Liver (tissue), 9 donors: ENCODE results near the gene GABRD. TPM values are rescaled to one million over a fixed set of nuclear protein-coding genes. Genes with fewer than 3 reads are reported as not detected.

Experiments
- DNase-seq: peaks from one replicate; pipeline ENCODE4 v3.0.0-alpha.2; 2017; ENCODE audit warnings: low spot score
- H3K27ac ChIP-seq, 2 donors: one replicate each; pipeline ENCODE4 v1.7.0; 2013; ENCODE audit warnings: inconsistent platforms in 2 of 2, low read length in 2 of 2, control low read depth in 1 of 2, low read depth in 1 of 2, mild to moderate bottlenecking in 1 of 2
- H3K27me3 ChIP-seq, 4 donors: one replicate each; pipeline versions ENCODE4 v1.6.1 to v1.7.0; 2013; ENCODE audit warnings: low read length in 3 of 4, inconsistent platforms in 1 of 4, mild to moderate bottlenecking in 1 of 4, moderate library complexity in 1 of 4; ENCODE audit not compliant: control insufficient read depth in 4 of 4, insufficient read depth in 4 of 4
- H3K36me3 ChIP-seq, 4 donors: one replicate each; pipeline versions ENCODE4 v1.6.1 to v1.7.0; 2013; ENCODE audit warnings: low read length in 3 of 4, mild to moderate bottlenecking in 3 of 4, low read depth in 1 of 4, moderate library complexity in 1 of 4; ENCODE audit not compliant: control insufficient read depth in 4 of 4, insufficient read depth in 3 of 4
- H3K4me1 ChIP-seq, 4 donors: one replicate each; pipeline versions ENCODE4 v1.6.1 to v1.7.0; 2013; ENCODE audit warnings: low read length in 3 of 4, mild to moderate bottlenecking in 3 of 4, moderate library complexity in 1 of 4; ENCODE audit not compliant: control insufficient read depth in 4 of 4, insufficient read depth in 4 of 4
- H3K4me3 ChIP-seq, 3 donors: one replicate each; pipeline versions ENCODE4 v1.6.1 to v1.7.0; 2013; ENCODE audit warnings: low read length in 3 of 3, control low read depth in 1 of 3, low read depth in 1 of 3, mild to moderate bottlenecking in 1 of 3
- H3K9ac ChIP-seq, 2 donors: one replicate each; pipeline ENCODE4 v1.7.0; 2013; ENCODE audit warnings: low read length in 2 of 2, mild to moderate bottlenecking in 2 of 2, moderate library complexity in 2 of 2, control low read depth in 1 of 2, low read depth in 1 of 2
- H3K9me3 ChIP-seq, 4 donors: one replicate each; pipeline versions ENCODE4 v1.6.1 to v1.7.0; 2013; ENCODE audit warnings: low read length in 3 of 4; ENCODE audit not compliant: control insufficient read depth in 4 of 4
- EGR1 ChIP-seq, 2 donors: IDR thresholded peaks; 2 replicates each; pipeline ENCODE4 v1.6.1; 2016 to 2018; ENCODE audit warnings: antibody characterized with exemption in 2 of 2, low read depth in 2 of 2
- FOXA1 ChIP-seq: IDR thresholded peaks from 2 replicates; pipeline ENCODE4 v1.6.1; 2016; ENCODE audit warnings: antibody characterized with exemption
- FOXA2 ChIP-seq: IDR thresholded peaks from 2 replicates; pipeline ENCODE4 v1.6.1; 2016; ENCODE audit warnings: antibody characterized with exemption
- JUND ChIP-seq, 2 donors: IDR thresholded peaks; 2 replicates each; pipeline ENCODE4 v1.6.1; 2016; ENCODE audit warnings: antibody characterized with exemption in 2 of 2
- RAD21 ChIP-seq, 2 donors: IDR thresholded peaks; 2 replicates each; pipeline ENCODE4 v1.6.1; 2016; ENCODE audit warnings: antibody characterized with exemption in 2 of 2, mild to moderate bottlenecking in 2 of 2
- RXRA ChIP-seq, 2 donors: IDR thresholded peaks; 2 replicates each; pipeline ENCODE4 v1.6.1; 2017 to 2018; ENCODE audit warnings: antibody characterized with exemption in 2 of 2, mild to moderate bottlenecking in 1 of 2
- TAF1 ChIP-seq: conservative IDR thresholded peaks from 2 replicates; pipeline ENCODE4 v1.6.1; 2016; ENCODE audit warnings: antibody characterized with exemption, mild to moderate bottlenecking
- YY1 ChIP-seq: IDR thresholded peaks from 2 replicates; pipeline ENCODE4 v1.6.1; 2016; ENCODE audit warnings: antibody characterized with exemption, mild to moderate bottlenecking
- WGBS: extraction: QIAGEN DNeasy Blood & Tissue Kit; methylation state at CpG from one replicate; pipeline ENCODE4 v1.1.7; 2013; 5-methylcytosine and 5-hydroxymethylcytosine counted together
- polyA plus RNA-seq, 2 donors: library from polyadenylated mRNA; stranded (reverse) in 1 of 2; unstranded in 1 of 2; fragments of 200-250 nt in 1 of 2; fragments of >200 nt in 1 of 2; fragmentation: Nextera tagmentation in 1 of 2; extraction: Ambion mirVana in 1 of 2; gene quantifications; one replicate each; pipeline versions ENCODE4 v1.2.1 to v1.2.3, GENCODE V29; 2013 to 2015
- total RNA-seq, 2 donors: library from RNA; depleted of rRNA; stranded (reverse); fragments of >200 nt; gene quantifications; one replicate each; pipeline ENCODE4 v1.2.3, GENCODE V29; 2014
- TF ChIP-seq, protein P1 (sequence below): IDR thresholded peaks from 2 replicates; pipeline ENCODE4 v1.6.1; 2016; ENCODE audit warnings: antibody characterized with exemption
- TF ChIP-seq, protein P2 (sequence below): IDR thresholded peaks from 2 replicates; pipeline ENCODE4 v1.6.1; 2016; ENCODE audit warnings: antibody characterized with exemption, mild to moderate bottlenecking
- TF ChIP-seq, protein P3 (sequence below): IDR thresholded peaks from 2 replicates; pipeline ENCODE4 v1.6.1; 2016; ENCODE audit warnings: antibody characterized with exemption
- donor health status: healthy.
- donor health status: healthy.
- donor health status: healthy.
- donor health status: healthy.
- donor health status: healthy.

The GABRD gene
- total and polyA plus RNA-seq, 4 donors, result 0.29 TPM; not detected in 3

DNA sequence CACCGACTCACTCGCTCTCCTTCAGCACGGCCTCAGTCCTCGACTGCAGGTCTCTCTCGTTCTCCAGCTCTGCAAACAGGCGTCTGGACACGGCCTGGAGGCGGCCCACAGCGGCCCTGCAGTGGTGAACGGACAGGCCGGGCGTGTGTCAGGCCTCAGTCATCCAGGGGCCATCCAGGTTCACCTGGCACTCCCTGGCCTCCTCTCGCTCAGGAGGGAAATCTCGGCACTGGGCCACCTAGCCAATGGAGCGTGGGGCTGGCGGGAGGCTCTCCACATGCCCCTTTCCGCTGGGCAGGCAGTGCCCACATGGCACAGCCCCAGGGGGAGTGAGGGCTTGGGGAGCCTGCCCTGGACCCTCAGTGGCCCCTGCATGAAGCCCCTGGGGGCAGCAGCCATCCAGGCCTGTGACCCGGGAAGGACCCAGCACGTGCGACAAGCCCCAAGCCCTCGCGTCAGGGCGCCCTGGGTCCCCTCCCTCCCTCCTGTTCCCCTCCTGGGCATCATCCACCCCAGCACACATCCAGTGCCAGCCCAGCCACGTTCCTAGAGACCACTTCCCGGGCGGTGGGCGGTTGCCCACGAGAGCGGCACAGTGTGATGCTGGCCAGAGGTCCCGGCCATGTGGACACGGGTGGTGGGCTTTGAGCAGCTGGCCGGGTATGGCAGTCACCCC, 33.6 kb upstream of the GABRD start:
- WGBS, result 87% methylated on average over 32 of the region's 32 CpGs
- H3K27me3 ChIP-seq, result no peaks in the 10 kb centered on the region
- DNase-seq, result no peak
- H3K9ac ChIP-seq, result no peak overlapping the region
- H3K36me3 ChIP-seq, result no peaks in the 10 kb centered on the region
- H3K9me3 ChIP-seq, result no peaks in the 10 kb centered on the region
- no peak overlapping the region for H3K4me3 ChIP-seq
- TF ChIP-seq EGR1 (IDR thresholded peaks at IDR 0.05; ENCODE audit: low read depth in 2 of 2), result no peak
- no peak for TF ChIP-seq FOXA2
- TF ChIP-seq, protein P1, sequence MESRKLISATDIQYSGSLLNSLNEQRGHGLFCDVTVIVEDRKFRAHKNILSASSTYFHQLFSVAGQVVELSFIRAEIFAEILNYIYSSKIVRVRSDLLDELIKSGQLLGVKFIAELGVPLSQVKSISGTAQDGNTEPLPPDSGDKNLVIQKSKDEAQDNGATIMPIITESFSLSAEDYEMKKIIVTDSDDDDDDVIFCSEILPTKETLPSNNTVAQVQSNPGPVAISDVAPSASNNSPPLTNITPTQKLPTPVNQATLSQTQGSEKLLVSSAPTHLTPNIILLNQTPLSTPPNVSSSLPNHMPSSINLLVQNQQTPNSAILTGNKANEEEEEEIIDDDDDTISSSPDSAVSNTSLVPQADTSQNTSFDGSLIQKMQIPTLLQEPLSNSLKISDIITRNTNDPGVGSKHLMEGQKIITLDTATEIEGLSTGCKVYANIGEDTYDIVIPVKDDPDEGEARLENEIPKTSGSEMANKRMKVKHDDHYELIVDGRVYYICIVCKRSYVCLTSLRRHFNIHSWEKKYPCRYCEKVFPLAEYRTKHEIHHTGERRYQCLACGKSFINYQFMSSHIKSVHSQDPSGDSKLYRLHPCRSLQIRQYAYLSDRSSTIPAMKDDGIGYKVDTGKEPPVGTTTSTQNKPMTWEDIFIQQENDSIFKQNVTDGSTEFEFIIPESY, result no peak
- no peak for TF ChIP-seq TAF1
- TF ChIP-seq RXRA (IDR thresholded peaks at IDR 0.05), result no peak
- TF ChIP-seq, protein P2, sequence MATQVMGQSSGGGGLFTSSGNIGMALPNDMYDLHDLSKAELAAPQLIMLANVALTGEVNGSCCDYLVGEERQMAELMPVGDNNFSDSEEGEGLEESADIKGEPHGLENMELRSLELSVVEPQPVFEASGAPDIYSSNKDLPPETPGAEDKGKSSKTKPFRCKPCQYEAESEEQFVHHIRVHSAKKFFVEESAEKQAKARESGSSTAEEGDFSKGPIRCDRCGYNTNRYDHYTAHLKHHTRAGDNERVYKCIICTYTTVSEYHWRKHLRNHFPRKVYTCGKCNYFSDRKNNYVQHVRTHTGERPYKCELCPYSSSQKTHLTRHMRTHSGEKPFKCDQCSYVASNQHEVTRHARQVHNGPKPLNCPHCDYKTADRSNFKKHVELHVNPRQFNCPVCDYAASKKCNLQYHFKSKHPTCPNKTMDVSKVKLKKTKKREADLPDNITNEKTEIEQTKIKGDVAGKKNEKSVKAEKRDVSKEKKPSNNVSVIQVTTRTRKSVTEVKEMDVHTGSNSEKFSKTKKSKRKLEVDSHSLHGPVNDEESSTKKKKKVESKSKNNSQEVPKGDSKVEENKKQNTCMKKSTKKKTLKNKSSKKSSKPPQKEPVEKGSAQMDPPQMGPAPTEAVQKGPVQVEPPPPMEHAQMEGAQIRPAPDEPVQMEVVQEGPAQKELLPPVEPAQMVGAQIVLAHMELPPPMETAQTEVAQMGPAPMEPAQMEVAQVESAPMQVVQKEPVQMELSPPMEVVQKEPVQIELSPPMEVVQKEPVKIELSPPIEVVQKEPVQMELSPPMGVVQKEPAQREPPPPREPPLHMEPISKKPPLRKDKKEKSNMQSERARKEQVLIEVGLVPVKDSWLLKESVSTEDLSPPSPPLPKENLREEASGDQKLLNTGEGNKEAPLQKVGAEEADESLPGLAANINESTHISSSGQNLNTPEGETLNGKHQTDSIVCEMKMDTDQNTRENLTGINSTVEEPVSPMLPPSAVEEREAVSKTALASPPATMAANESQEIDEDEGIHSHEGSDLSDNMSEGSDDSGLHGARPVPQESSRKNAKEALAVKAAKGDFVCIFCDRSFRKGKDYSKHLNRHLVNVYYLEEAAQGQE, result no peak
- no peak for TF ChIP-seq JUND (IDR thresholded peaks at IDR 0.05)
- no peak for TF ChIP-seq FOXA1
- no peak for TF ChIP-seq RAD21 (IDR thresholded peaks at IDR 0.05)
- no peak for TF ChIP-seq YY1
- H3K27ac ChIP-seq, result no peak overlapping the region
- peaks cover 0 to 2% (median 0%) of the 10 kb centered on the region in 4 donors for H3K4me1 ChIP-seq

DNA sequence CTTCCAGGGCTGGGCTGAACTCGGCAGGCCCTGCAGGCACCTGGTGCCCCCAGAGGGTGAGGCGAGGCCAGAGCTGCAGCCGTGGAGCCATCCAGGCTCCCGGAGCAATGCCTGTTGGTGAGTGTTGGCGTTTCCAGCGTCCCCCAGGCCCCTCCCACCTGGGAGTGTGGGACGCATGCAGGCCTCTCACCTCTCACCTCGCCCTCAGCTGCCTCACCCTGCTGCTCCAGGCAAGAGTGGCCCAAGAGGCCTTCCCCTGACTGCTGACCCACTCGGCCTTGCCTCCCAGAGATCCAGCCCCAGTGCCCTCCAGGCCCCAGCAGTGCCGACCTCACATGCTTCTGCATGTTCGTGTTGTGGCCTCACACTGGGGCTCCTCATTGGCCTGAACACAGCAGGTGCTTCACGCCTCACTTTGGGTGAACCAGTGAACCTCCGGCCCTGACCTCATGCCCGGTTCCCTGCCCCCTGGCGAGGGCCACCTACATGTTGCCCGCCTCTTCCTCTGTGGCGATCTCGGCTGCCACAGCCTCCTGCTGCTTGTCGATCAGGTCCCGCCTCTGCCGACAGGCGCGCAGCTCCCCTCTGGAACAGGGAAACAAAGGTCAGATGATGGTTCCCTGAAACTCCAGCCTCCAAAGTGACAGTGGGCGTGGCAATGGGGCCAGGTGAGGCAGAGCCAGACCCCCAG, 32.5 kb upstream of the GABRD start:
- Histone ChIP-seq H3K27me3 (no peaks in the 10 kb centered on the region), H3K4me1 (peaks cover 0 to 2% (median 0%) of the 10 kb centered on the region in 4 donors), H3K9ac (no peak overlapping the region), H3K36me3 (no peaks in the 10 kb centered on the region), H3K9me3 (no peaks in the 10 kb centered on the region), H3K4me3 (no peak overlapping the region), H3K27ac (no peak overlapping the region)
- WGBS, result 84% methylated on average over 24 of the region's 24 CpGs
- TF ChIP-seq TAF1, result no peak
- DNase-seq, result no peak

DNA sequence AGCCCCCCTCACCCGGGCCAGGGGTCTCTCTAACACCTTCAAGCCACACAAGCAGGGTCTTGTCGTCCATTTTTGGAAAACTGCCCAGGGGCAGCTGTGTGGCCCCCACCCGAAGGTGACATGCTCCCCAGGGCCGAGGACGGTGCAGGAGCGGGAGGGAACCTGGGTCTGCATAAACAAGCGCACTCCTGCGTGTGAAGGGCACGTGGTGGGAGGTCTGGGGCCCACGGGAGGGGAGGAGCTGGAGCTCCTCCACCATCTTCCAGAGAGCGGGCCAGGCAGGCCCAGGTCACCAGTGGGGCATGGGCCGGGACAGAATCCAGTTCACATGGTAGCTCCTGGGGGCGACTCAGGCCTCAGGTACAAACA, 32.0 kb upstream of the GABRD start:
- H3K27me3 ChIP-seq, result no peaks in the 10 kb centered on the region
- no peak overlapping the region for H3K27ac ChIP-seq
- TF ChIP-seq, protein P1, result no peak
- TF ChIP-seq, protein P3, sequence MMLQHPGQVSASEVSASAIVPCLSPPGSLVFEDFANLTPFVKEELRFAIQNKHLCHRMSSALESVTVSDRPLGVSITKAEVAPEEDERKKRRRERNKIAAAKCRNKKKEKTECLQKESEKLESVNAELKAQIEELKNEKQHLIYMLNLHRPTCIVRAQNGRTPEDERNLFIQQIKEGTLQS, result no peak
- peaks cover 0 to 2% (median 0%) of the 10 kb centered on the region in 4 donors for H3K4me1 ChIP-seq
- H3K4me3 ChIP-seq, result no peak overlapping the region
- WGBS, result 89% methylated on average over 13 of the region's 13 CpGs
- H3K36me3 ChIP-seq, result no peaks in the 10 kb centered on the region
- H3K9ac ChIP-seq, result no peak overlapping the region
- H3K9me3 ChIP-seq, result no peaks in the 10 kb centered on the region
- DNase-seq, result no peak
